ENCODE data around the gene NPIPB2. TPM values are rescaled to one million over a fixed set of nuclear protein-coding genes. Genes with fewer than 3 reads are reported as not detected.

Gene NPIPB2
- total RNA-seq, 1 experiment from 2014 or later, result 0.53 TPM

- Histone ChIP-seq H3K27me3 (replicated peaks) (no peaks in the 10 kb centered on the region), H3K36me3 (peaks cover 61% of the 10 kb centered on the region), H3K4me1 (replicated peaks) (no peaks in the 10 kb centered on the region), H3K27ac (no peak overlapping the region), H3K4me3 (no peak overlapping the region), H3K9me3 (replicated peaks) (no peaks in the 10 kb centered on the region; the same call in 1 of the 2 replicates)
- no peak for DNase-seq (ENCODE audit: low read depth in 1 of 2, low spot score in 2 of 2)
These were observed 37.9 kb downstream of the NPIPB2 start for GRCh38 chr16:11903906-11904305.

- no peak for DNase-seq (ENCODE audit: low read depth in 1 of 2, low spot score in 2 of 2)
- Histone ChIP-seq H3K4me3 (no peak overlapping the region), H3K4me1 (replicated peaks) (peaks cover 7% of the 10 kb centered on the region; the same call in 1 of the 2 replicates), H3K36me3 (peaks cover 51% of the 10 kb centered on the region), H3K27me3 (replicated peaks) (no peaks in the 10 kb centered on the region), H3K27ac (no peak overlapping the region), H3K9me3 (replicated peaks) (no peaks in the 10 kb centered on the region)
These were observed 40.8 kb downstream of the NPIPB2 start for GRCh38 chr16:11901091-11901490.

- Histone ChIP-seq H3K27ac (no peak overlapping the region), H3K36me3 (peaks cover 58% of the 10 kb centered on the region), H3K27me3 (replicated peaks) (no peaks in the 10 kb centered on the region), H3K4me3 (no peak overlapping the region), H3K4me1 (replicated peaks) (peaks cover 7% of the 10 kb centered on the region; the same call in 1 of the 2 replicates), H3K9me3 (replicated peaks) (no peaks in the 10 kb centered on the region)
- no peak for DNase-seq (ENCODE audit: low read depth in 1 of 2, low spot score in 2 of 2)
These were observed 45.2 kb downstream of the NPIPB2 start for GRCh38 chr16:11896486-11897176.

- Histone ChIP-seq H3K27ac (no peak overlapping the region), H3K4me1 (replicated peaks) (peaks cover 7% of the 10 kb centered on the region; the same call in 1 of the 2 replicates), H3K36me3 (peaks cover 71% of the 10 kb centered on the region), H3K4me3 (no peak overlapping the region), H3K9me3 (replicated peaks) (no peaks in the 10 kb centered on the region), H3K27me3 (replicated peaks) (no peaks in the 10 kb centered on the region)
- DNase-seq (ENCODE audit: low read depth in 1 of 2, low spot score in 2 of 2), result no peak
These were observed 48.3 kb downstream of the NPIPB2 start for GRCh38 chr16:11893571-11893970.

GRCh38 chr16:11892761-11893160 lies 49.1 kb downstream of the NPIPB2 start:
- H3K4me1 ChIP-seq (replicated peaks), result peaks cover 7% of the 10 kb centered on the region; the same call in 1 of the 2 replicates
- no peaks in the 10 kb centered on the region for H3K27me3 ChIP-seq (replicated peaks)
- H3K27ac ChIP-seq, result no peak overlapping the region
- H3K4me3 ChIP-seq, result no peak overlapping the region
- H3K9me3 ChIP-seq (replicated peaks), result no peaks in the 10 kb centered on the region
- peaks cover 78% of the 10 kb centered on the region for H3K36me3 ChIP-seq
- DNase-seq (ENCODE audit: low read depth in 1 of 2, low spot score in 2 of 2), result no peak

- no peaks in the 10 kb centered on the region for H3K9me3 ChIP-seq (replicated peaks)
- H3K4me1 ChIP-seq (replicated peaks), result no peaks in the 10 kb centered on the region
- H3K36me3 ChIP-seq, result peaks cover 85% of the 10 kb centered on the region
- no peaks in the 10 kb centered on the region for H3K27me3 ChIP-seq (replicated peaks)
- DNase-seq (ENCODE audit: low read depth in 1 of 2, low spot score in 2 of 2), result no peak
- no peak overlapping the region for H3K27ac ChIP-seq
- H3K4me3 ChIP-seq, result no peak overlapping the region
These were observed 51.4 kb downstream of the NPIPB2 start for GRCh38 chr16:11890231-11890965.

GRCh38 chr16:11886881-11887280 lies 55.0 kb downstream of the NPIPB2 start:
- Histone ChIP-seq H3K4me3 (no peak overlapping the region), H3K4me1 (replicated peaks) (no peaks in the 10 kb centered on the region), H3K27ac (no peak overlapping the region), H3K9me3 (replicated peaks) (no peaks in the 10 kb centered on the region), H3K27me3 (replicated peaks) (no peaks in the 10 kb centered on the region), H3K36me3 (peaks cover 90% of the 10 kb centered on the region)
- DNase-seq (ENCODE audit: low read depth in 1 of 2, low spot score in 2 of 2), result no peak

- H3K27ac ChIP-seq, result no peak overlapping the region
- H3K9me3 ChIP-seq (replicated peaks), result no peaks in the 10 kb centered on the region
- peaks cover 91% of the 10 kb centered on the region for H3K36me3 ChIP-seq
- no peak for DNase-seq (ENCODE audit: low read depth in 1 of 2, low spot score in 2 of 2)
- no peaks in the 10 kb centered on the region for H3K4me1 ChIP-seq (replicated peaks)
- no peak overlapping the region for H3K4me3 ChIP-seq
- H3K27me3 ChIP-seq (replicated peaks), result no peaks in the 10 kb centered on the region
These were observed 57.8 kb downstream of the NPIPB2 start for GRCh38 chr16:11884035-11884434.

GRCh38 chr16:11880007-11880406 lies 61.8 kb downstream of the NPIPB2 start:
- H3K4me1 ChIP-seq (replicated peaks), result no peaks in the 10 kb centered on the region
- H3K27me3 ChIP-seq (replicated peaks), result no peaks in the 10 kb centered on the region
- H3K36me3 ChIP-seq, result peaks cover 91% of the 10 kb centered on the region
- no peak overlapping the region for H3K4me3 ChIP-seq
- H3K27ac ChIP-seq, result no peak overlapping the region
- no peak for DNase-seq (ENCODE audit: low read depth in 1 of 2, low spot score in 2 of 2)
- H3K9me3 ChIP-seq (replicated peaks), result no peaks in the 10 kb centered on the region

GRCh38 chr16:11877374-11877773 lies 64.5 kb downstream of the NPIPB2 start:
- Histone ChIP-seq H3K4me1 (replicated peaks) (no peaks in the 10 kb centered on the region), H3K27me3 (replicated peaks) (no peaks in the 10 kb centered on the region), H3K9me3 (replicated peaks) (no peaks in the 10 kb centered on the region), H3K27ac (no peak overlapping the region), H3K36me3 (peaks cover 87% of the 10 kb centered on the region), H3K4me3 (no peak overlapping the region)
- DNase-seq (ENCODE audit: low read depth in 1 of 2, low spot score in 2 of 2), result no peak

Other genes with a start within 250 kb of the NPIPB2 start
- gene TXNDC11, start 199.2 kb downstream of the NPIPB2 start, total RNA-seq (2014; rRNA removed; shearing (Covaris generic)), result 22.1 and 29.7 TPM in 2 replicates
- 47.4 and 60.9 TPM in 2 replicates for gene ZC3H7A, start 144.8 kb downstream of the NPIPB2 start, total RNA-seq (2014; rRNA removed; shearing (Covaris generic))
- 120 and 204 TPM in 2 replicates for gene RSL1D1, start 90.5 kb downstream of the NPIPB2 start, total RNA-seq (2014; rRNA removed; shearing (Covaris generic))
- 100 and 108 TPM in 2 replicates for gene GSPT1, start 26.1 kb downstream of the NPIPB2 start, total RNA-seq (2014; rRNA removed; shearing (Covaris generic))
- not detected in 2 replicates for gene TNFRSF17, start 23.2 kb upstream of the NPIPB2 start, total RNA-seq (2014; rRNA removed; shearing (Covaris generic))
- 3.3 and 5.6 TPM in 2 replicates for gene SNX29, start 34.7 kb upstream of the NPIPB2 start, total RNA-seq (2014; rRNA removed; shearing (Covaris generic))